Upper lobe of left lung (tissue), 6 donors: ENCODE results near the gene THBS1. TPM values are rescaled to one million over a fixed set of nuclear protein-coding genes. Genes with fewer than 3 reads are reported as not detected.

ENCODE experiments used
- ATAC-seq, 2 donors: fragments of 200-7000 bp; cut with Tn5 transposase; one replicate each; pipeline ENCODE4 v1.9.1; 2022; ENCODE audit warnings: mild to moderate bottlenecking in 2 of 2, moderate library complexity in 2 of 2; ENCODE audit not compliant: low FRiP score in 2 of 2
- DNase-seq, 2 donors: peaks; one replicate each; pipeline ENCODE4 v3.0.0-alpha.2; 2019 to 2020
- H3K27ac ChIP-seq, 4 donors: fragments of 200-600 bp; sonication (generic); one replicate each; pipeline ENCODE4 v1.5.1; 2016 to 2019
- H3K27me3 ChIP-seq, 4 donors: fragments of 200-600 bp; sonication (generic); one replicate each; pipeline ENCODE4 v1.5.1; 2017 to 2019
- H3K36me3 ChIP-seq, 4 donors: fragments of 200-600 bp; sonication (generic); one replicate each; pipeline ENCODE4 v1.5.1; 2016 to 2019
- H3K4me1 ChIP-seq, 4 donors: fragments of 200-600 bp; sonication (generic); one replicate each; pipeline ENCODE4 v1.5.1; 2018 to 2019
- H3K4me3 ChIP-seq, 4 donors: fragments of 200-600 bp; sonication (generic); one replicate each; pipeline ENCODE4 v1.5.1; 2017 to 2019; ENCODE audit warnings: mild to moderate bottlenecking in 2 of 4, moderate library complexity in 1 of 4
- H3K9me3 ChIP-seq, 4 donors: fragments of 200-600 bp; sonication (generic); one replicate each; pipeline ENCODE4 v1.5.1; 2018 to 2019
- CTCF ChIP-seq, 6 experiments: fragments of 450-650 bp in 4 of 6; fragments of 200-600 bp in 2 of 6; sonication (generic) in 2 of 6; IDR thresholded peaks; one replicate each; pipeline ENCODE4 v1.5.1; 2016 to 2019; ENCODE audit warnings: antibody characterized with exemption in 6 of 6
- EP300 ChIP-seq, 4 donors: sonication (generic); formaldehyde crosslinking; IDR thresholded peaks; one replicate each; pipeline ENCODE4 v1.5.1; 2017; ENCODE audit warnings: antibody characterized with exemption in 4 of 4, control low read depth in 2 of 4
- POLR2A ChIP-seq, 4 donors: fragments of 450-650 bp; IDR thresholded peaks; one replicate each; pipeline ENCODE4 v1.5.1; 2016 to 2017; ENCODE audit warnings: antibody characterized with exemption in 4 of 4, mild to moderate bottlenecking in 2 of 4
- POLR2AphosphoS5 ChIP-seq, 2 donors: sonication (generic); formaldehyde crosslinking; IDR thresholded peaks; one replicate each; pipeline ENCODE4 v1.5.1; 2017; ENCODE audit warnings: antibody characterized with exemption in 2 of 2
- WGBS, 2 donors: methylation state at CpG; one replicate each; pipeline ENCODE4 v1.1.5; 2017 to 2018; 5-methylcytosine and 5-hydroxymethylcytosine counted together
- total RNA-seq, 6 donors: library from RNA; depleted of rRNA in 4 of 6; stranded (reverse); fragments of >200 nt in 4 of 6; gene quantifications; one replicate each; pipeline versions ENCODE4 v1.1.0 to v1.2.1, GENCODE V29; 2016 to 2021
- donor health status: DM: no; HTN: no; CAD: no; lungs with moderate emphysema.
- donor health status: DM: no; HTN: yes; CAD: no; lungs with severe emphysema.

Gene THBS1
- total RNA-seq, 6 donors from 2014 or later, result 405 to 497 (median 457) TPM

- WGBS, 2 donors, result 60 to 86% methylated on average over 1 of the region's 1 CpG
- ATAC-seq (peak in 1 of 2 donors; percentile 73), DNase-seq (no peak)
- TF ChIP-seq POLR2A (IDR thresholded peaks at IDR 0.05) (no peak), EP300 (IDR thresholded peaks at IDR 0.05) (no peak), CTCF (IDR thresholded peaks at IDR 0.05) (no peak), POLR2AphosphoS5 (IDR thresholded peaks at IDR 0.05) (no peak)
- H3K4me1 ChIP-seq, result peaks cover under 1 to 7% (median 5%) of the 10 kb centered on the region in 4 donors
- H3K36me3 ChIP-seq, result no peaks in the 10 kb centered on the region
- H3K27ac ChIP-seq, result no peak overlapping the region
- no peak overlapping the region for H3K4me3 ChIP-seq
- no peaks in the 10 kb centered on the region for H3K27me3 ChIP-seq
- H3K9me3 ChIP-seq, result no peaks in the 10 kb centered on the region
Measured at GRCh38 chr15:39574427-39574826, 6.5 kb upstream of the THBS1 start.

GRCh38 chr15:39575180-39575579, 5.7 kb upstream of the THBS1 start:
- DNase-seq (no peak), ATAC-seq (no peak)
- Histone ChIP-seq H3K4me3 (no peak overlapping the region), H3K4me1 (peaks cover 7 to 14% (median 10%) of the 10 kb centered on the region in 4 donors), H3K27me3 (no peaks in the 10 kb centered on the region), H3K36me3 (no peaks in the 10 kb centered on the region), H3K27ac (no peak overlapping the region), H3K9me3 (no peaks in the 10 kb centered on the region)
- 93 to 94% methylated on average over 6 of the region's 6 CpGs for WGBS, 2 donors
- TF ChIP-seq POLR2A (IDR thresholded peaks at IDR 0.05), result no peak
- no peak for TF ChIP-seq EP300 (IDR thresholded peaks at IDR 0.05)
- TF ChIP-seq POLR2AphosphoS5 (IDR thresholded peaks at IDR 0.05), result no peak
- TF ChIP-seq CTCF (IDR thresholded peaks at IDR 0.05), result no peak

- whole genome bisulfite sequencing, 2 donors, result 54 to 59% methylated on average over 5 of the region's 5 CpGs
- Histone ChIP-seq H3K4me1 (peaks cover 7 to 32% (median 25%) of the 10 kb centered on the region in 4 donors), H3K9me3 (no peaks in the 10 kb centered on the region), H3K36me3 (peaks cover 0 to 20% (median 4%) of the 10 kb centered on the region in 4 donors), H3K27me3 (no peaks in the 10 kb centered on the region), H3K27ac (peak overlapping the region; percentile 79 to 91 (median 88)), H3K4me3 (peak overlapping the region in 2 of 4 donors; percentile 53 to 61)
- no peak for DNase-seq
- TF ChIP-seq EP300 (IDR thresholded peaks at IDR 0.05), result no peak
- TF ChIP-seq POLR2AphosphoS5 (IDR thresholded peaks at IDR 0.05), result no peak
- no peak for TF ChIP-seq POLR2A (IDR thresholded peaks at IDR 0.05)
- TF ChIP-seq CTCF (IDR thresholded peaks at IDR 0.05), result no peak
- no peak for ATAC-seq
Measured at GRCh38 chr15:39578851-39579486, 1.9 kb upstream of the THBS1 start.

GRCh38 chr15:39579487-39580116, 1.3 kb upstream of the THBS1 start:
- ATAC-seq (peak; percentile 44 to 58), DNase-seq (peak; percentile 50 to 74)
- Histone ChIP-seq H3K4me1 (peaks cover 7 to 33% (median 25%) of the 10 kb centered on the region in 4 donors), H3K36me3 (peaks cover 0 to 27% (median 5%) of the 10 kb centered on the region in 4 donors), H3K27ac (peak overlapping the region; percentile 79 to 91 (median 88)), H3K4me3 (peak overlapping the region in 3 of 4 donors; percentile 39 to 61 (median 53)), H3K27me3 (no peaks in the 10 kb centered on the region), H3K9me3 (no peaks in the 10 kb centered on the region)
- WGBS, 2 donors, result 13 to 18% methylated on average over 13 to 18 of the region's 18 CpGs
- TF ChIP-seq EP300 (IDR thresholded peaks at IDR 0.05) (peak in 1 of 4 donors; percentile 14), CTCF (IDR thresholded peaks at IDR 0.05) (no peak), POLR2AphosphoS5 (IDR thresholded peaks at IDR 0.05) (peak; percentile 40 to 66), POLR2A (IDR thresholded peaks at IDR 0.05) (no peak)
